ENCODE data around the gene SULT2B1. TPM values are rescaled to one million over a fixed set of nuclear protein-coding genes. Genes with fewer than 3 reads are reported as not detected.

The SULT2B1 gene
- total RNA-seq, 1 experiment from 2014 or later, result not detected

DNA sequence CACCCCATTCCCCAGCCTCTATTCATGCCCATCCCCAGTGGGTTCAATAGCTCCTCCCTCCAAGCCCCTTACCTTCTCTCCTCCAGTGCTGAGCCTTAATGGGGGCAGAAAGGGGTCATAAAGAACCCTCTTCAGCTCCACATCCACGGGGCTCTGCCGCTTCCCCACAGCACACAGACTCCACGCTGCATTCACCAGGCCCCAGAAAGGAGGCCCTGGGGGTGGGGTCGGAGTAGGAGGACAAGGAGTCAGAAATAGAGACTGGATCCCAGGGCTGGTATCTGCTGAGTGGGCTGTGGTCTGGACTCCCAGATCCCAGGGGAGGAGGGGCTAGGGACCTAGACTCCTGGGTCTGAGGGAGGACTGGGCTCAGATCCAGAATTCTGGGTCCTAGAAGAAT lies 92.4 kb downstream of the SULT2B1 start:
- CTCF ChIA-PET, result interaction anchor here (2.0 kb wide), 1 partner anchor 144 kb away, joined by 12 read pairs; no protein-coding TSS in a partner anchor
- POLR2A ChIA-PET, result interaction anchor here (0.8 to 2.4 kb wide), 2 partner anchors 26 to 58 kb away, joined by 3 to 22 read pairs; partner anchors contain the start of genes RPL18 and SPHK2

DNA sequence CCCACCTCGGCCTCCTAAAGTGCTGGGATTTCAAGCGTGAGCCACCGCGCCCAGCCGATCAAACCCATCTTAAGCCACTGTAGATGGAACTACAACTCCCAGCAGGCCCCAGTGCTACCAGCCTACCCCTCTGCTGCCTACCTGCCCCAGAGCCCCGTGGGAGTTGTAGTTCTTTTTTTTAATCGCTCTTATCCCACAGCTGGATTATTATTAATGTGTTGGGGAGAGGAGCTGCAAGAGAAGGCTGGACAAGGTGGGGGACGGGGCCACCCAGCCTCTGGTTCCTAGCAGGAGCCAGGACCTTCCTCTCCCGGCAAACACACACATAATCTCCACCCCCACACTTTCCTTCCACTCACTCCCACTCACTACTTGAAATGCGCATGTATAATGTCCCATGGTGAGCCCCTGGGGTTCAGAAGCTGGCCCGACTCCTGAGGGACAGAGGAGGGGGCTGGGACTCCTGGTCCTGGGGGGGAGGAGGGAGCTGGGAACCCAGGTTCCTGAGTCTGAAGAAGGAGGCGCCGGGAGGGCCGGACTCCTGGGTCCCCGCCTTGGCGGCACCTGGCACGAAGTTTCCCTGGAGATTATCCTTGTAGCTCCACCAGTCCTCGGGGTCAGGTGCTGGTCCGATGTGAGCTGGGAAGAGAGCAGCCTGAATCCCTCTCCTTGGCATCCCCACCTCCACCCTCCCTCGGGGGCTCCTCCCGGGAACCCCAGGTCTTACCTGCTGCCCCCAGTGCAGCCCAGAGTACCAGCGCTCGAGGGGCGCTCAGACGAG lies 93.1 kb downstream of the SULT2B1 start:
- BruUV-seq (replicated peaks), result no TSS peak
- peak overlapping the region; percentile 73 for H3K4me3 Mint-ChIP-seq (ENCODE audit: unreplicated experiment)
- intact Hi-C loops (cut with micrococcal nuclease), result no loop called here

More for the DNA sequence above, 92.4 kb downstream of the SULT2B1 start:
- Mint-ChIP-seq H3K4me3 (ENCODE audit: unreplicated experiment) (no peak overlapping the region), H3K36me3 (ENCODE audit: insufficient read depth, unreplicated experiment) (no peaks in the 10 kb centered on the region), H3K4me1 (ENCODE audit: insufficient read depth, unreplicated experiment) (peaks cover 24% of the 10 kb centered on the region), H3K27me3 (ENCODE audit: insufficient read depth, unreplicated experiment) (peaks cover 10% of the 10 kb centered on the region), H3K27ac (ENCODE audit: low read depth, unreplicated experiment) (no peak overlapping the region), H3K9me3 (ENCODE audit: unreplicated experiment) (no peaks in the 10 kb centered on the region)
- no TSS peak for BruUV-seq (replicated peaks)
- TF ChIP-seq, protein P1, sequence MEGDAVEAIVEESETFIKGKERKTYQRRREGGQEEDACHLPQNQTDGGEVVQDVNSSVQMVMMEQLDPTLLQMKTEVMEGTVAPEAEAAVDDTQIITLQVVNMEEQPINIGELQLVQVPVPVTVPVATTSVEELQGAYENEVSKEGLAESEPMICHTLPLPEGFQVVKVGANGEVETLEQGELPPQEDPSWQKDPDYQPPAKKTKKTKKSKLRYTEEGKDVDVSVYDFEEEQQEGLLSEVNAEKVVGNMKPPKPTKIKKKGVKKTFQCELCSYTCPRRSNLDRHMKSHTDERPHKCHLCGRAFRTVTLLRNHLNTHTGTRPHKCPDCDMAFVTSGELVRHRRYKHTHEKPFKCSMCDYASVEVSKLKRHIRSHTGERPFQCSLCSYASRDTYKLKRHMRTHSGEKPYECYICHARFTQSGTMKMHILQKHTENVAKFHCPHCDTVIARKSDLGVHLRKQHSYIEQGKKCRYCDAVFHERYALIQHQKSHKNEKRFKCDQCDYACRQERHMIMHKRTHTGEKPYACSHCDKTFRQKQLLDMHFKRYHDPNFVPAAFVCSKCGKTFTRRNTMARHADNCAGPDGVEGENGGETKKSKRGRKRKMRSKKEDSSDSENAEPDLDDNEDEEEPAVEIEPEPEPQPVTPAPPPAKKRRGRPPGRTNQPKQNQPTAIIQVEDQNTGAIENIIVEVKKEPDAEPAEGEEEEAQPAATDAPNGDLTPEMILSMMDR (IDR thresholded peaks at IDR 0.05; ENCODE audit: unreplicated experiment), result no peak
- no peak for DNase-seq (ENCODE audit: unreplicated experiment)
- intact Hi-C loops (cut with micrococcal nuclease), result no loop called here

DNA sequence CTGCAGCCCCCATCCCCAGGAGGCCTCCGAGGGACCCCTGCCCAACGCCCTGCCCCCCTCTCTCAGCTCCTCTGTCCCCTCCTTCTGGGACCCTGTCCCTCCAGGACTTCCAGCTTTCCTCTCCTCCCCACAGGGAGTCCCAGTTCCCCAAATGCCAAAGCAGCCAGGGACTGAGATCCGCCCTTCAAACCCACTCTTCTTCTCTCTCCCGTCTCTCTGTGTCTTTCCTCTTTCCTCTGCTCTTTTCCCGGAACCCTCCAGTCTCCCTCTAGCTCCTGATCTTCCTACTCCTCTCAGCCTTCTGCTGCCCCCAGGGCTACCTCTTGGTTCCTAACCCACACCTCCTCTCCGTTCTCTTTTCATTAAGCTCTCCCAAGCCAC lies 93.6 kb downstream of the SULT2B1 start:
- ChIA-PET CTCF (interaction anchor here (0.5 to 2.0 kb wide), 18 partner anchors 12 to 201 kb away, joined by 3 to 12 read pairs (median 4); partner anchors contain the start of gene HSD17B14), POLR2A (interaction anchor here (0.7 to 2.4 kb wide), 18 partner anchors 8 to 348 kb away, joined by 3 to 22 read pairs (median 4); partner anchors contain the start of genes BAX, DBP, GYS1 and RPL18)
- BruUV-seq (replicated peaks), result no TSS peak
- TF ChIP-seq, protein P1 (IDR thresholded peaks at IDR 0.05; ENCODE audit: unreplicated experiment), result no peak
- intact Hi-C loops (cut with micrococcal nuclease), result no loop called here
- peak overlapping the region; percentile 73 for H3K4me3 Mint-ChIP-seq (ENCODE audit: unreplicated experiment)
- H3K36me3 Mint-ChIP-seq (ENCODE audit: insufficient read depth, unreplicated experiment), result no peaks in the 10 kb centered on the region
- DNase-seq (ENCODE audit: unreplicated experiment), result no peak
- peaks cover 10% of the 10 kb centered on the region for H3K27me3 Mint-ChIP-seq (ENCODE audit: insufficient read depth, unreplicated experiment)
- no peaks in the 10 kb centered on the region for H3K9me3 Mint-ChIP-seq (ENCODE audit: unreplicated experiment)
- H3K4me1 Mint-ChIP-seq (ENCODE audit: insufficient read depth, unreplicated experiment), result peaks cover 24% of the 10 kb centered on the region
- H3K27ac Mint-ChIP-seq (ENCODE audit: low read depth, unreplicated experiment), result peak overlapping the region; percentile 4

More for the DNA sequence above, 93.1 kb downstream of the SULT2B1 start:
- TF ChIP-seq, protein P1 (IDR thresholded peaks at IDR 0.05; ENCODE audit: unreplicated experiment), result no peak
- ChIA-PET CTCF (interaction anchor here (0.5 to 2.0 kb wide), 15 partner anchors 13 to 202 kb away, joined by 3 to 12 read pairs (median 5); partner anchors contain the start of gene HSD17B14), POLR2A (interaction anchor here (0.7 to 2.4 kb wide), 13 partner anchors 8 to 348 kb away, joined by 3 to 22 read pairs (median 3); partner anchors contain the start of genes DBP, GYS1, RPL18 and RUVBL2)
- Mint-ChIP-seq H3K36me3 (ENCODE audit: insufficient read depth, unreplicated experiment) (no peaks in the 10 kb centered on the region), H3K27ac (ENCODE audit: low read depth, unreplicated experiment) (no peak overlapping the region), H3K9me3 (ENCODE audit: unreplicated experiment) (no peaks in the 10 kb centered on the region), H3K27me3 (ENCODE audit: insufficient read depth, unreplicated experiment) (peaks cover 10% of the 10 kb centered on the region), H3K4me1 (ENCODE audit: insufficient read depth, unreplicated experiment) (peaks cover 24% of the 10 kb centered on the region)
- peak; percentile 59 for DNase-seq (ENCODE audit: unreplicated experiment)

All from MCF 10A (cell line).